WTC11 (cell line): ENCODE data around the gene PCTP. TPM values are rescaled to one million over a fixed set of nuclear protein-coding genes. Genes with fewer than 3 reads are reported as not detected.

Experiments
- ATAC-seq: fragments of 200-7000 bp; cut with Tn5 transposase; 2 replicates; pipeline ENCODE4 v1.10.0; 2021; ENCODE audit warnings: mild to moderate bottlenecking, moderate library complexity
- CTCF ChIA-PET: fragments of 300-600 bp; sonication (Branson Sonifier 250); formaldehyde crosslinking; loops from one replicate; lab custom pipeline; 2021; ENCODE audit warnings: antibody characterized with exemption; lab: Charles Lee
- POLR2A ChIA-PET: fragments of 350-600 bp; sonication (Branson Sonifier 250); formaldehyde crosslinking; loops from one replicate; lab custom pipeline; 2021; ENCODE audit warnings: antibody characterized with exemption; lab: Charles Lee
- DNase-seq: peaks from one replicate; pipeline ENCODE4 v3.0.0; 2021; ENCODE audit warnings: low spot score
- H3K27ac Mint-ChIP-seq: 2 replicates; pipeline ENCODE4 v1.8.0; 2021; ENCODE audit warnings: mixed read lengths
- H3K27me3 Mint-ChIP-seq: 2 replicates; pipeline ENCODE4 v1.8.0; 2021; ENCODE audit warnings: low read depth, mild to moderate bottlenecking, moderate library complexity, mixed read lengths
- H3K36me3 Mint-ChIP-seq: 2 replicates; pipeline ENCODE4 v1.8.0; 2021; ENCODE audit warnings: mixed read lengths
- H3K4me1 Mint-ChIP-seq: 2 replicates; pipeline ENCODE4 v1.8.0; 2022; ENCODE audit warnings: mixed read lengths
- H3K4me3 Mint-ChIP-seq: 2 replicates; pipeline ENCODE4 v1.8.0; 2021; ENCODE audit warnings: mild to moderate bottlenecking, moderate library complexity, mixed read lengths
- H3K9me3 Mint-ChIP-seq: 2 replicates; pipeline ENCODE4 v1.8.0; 2021; ENCODE audit warnings: mixed read lengths
- ATF6 ChIP-seq: sonication (generic); formaldehyde crosslinking; IDR thresholded peaks from 2 replicates; pipeline ENCODE4 v1.8.1; 2023; ENCODE audit warnings: mild to moderate bottlenecking, missing genetic modification reagents
- FOXK1 ChIP-seq: sonication (generic); formaldehyde crosslinking; IDR thresholded peaks from 2 replicates; pipeline ENCODE4 v1.8.0; 2022; ENCODE audit warnings: mild to moderate bottlenecking, moderate library complexity, missing genetic modification reagents
- HMGA2 ChIP-seq: fragments of 250-450 bp; sonication (Bioruptor Pico); IDR thresholded peaks from 2 replicates; pipeline ENCODE4 v1.4.0; 2021; ENCODE audit warnings: mild to moderate bottlenecking, moderate library complexity
- MXD4 ChIP-seq: fragments of 250-450 bp; sonication (Bioruptor Pico); IDR thresholded peaks from 2 replicates; pipeline ENCODE4 v1.8.0; 2021; ENCODE audit warnings: mild to moderate bottlenecking, moderate library complexity, borderline replicate concordance
- NFE2L1 ChIP-seq: sonication (generic); formaldehyde crosslinking; IDR thresholded peaks from 2 replicates; pipeline ENCODE4 v1.8.1; 2023; ENCODE audit warnings: missing genetic modification reagents
- NFYB ChIP-seq: sonication (generic); formaldehyde crosslinking; conservative IDR thresholded peaks from 2 replicates; pipeline ENCODE4 v1.8.0; 2022; ENCODE audit warnings: low read depth, missing genetic modification reagents
- OVOL2 ChIP-seq: fragments of 250-450 bp; sonication (Bioruptor Pico); IDR thresholded peaks from 2 replicates; pipeline ENCODE4 v1.9.0; 2021; ENCODE audit warnings: mild to moderate bottlenecking, borderline replicate concordance
- PREB ChIP-seq: sonication (generic); formaldehyde crosslinking; IDR thresholded peaks from 2 replicates; pipeline ENCODE4 v1.8.1; 2022; ENCODE audit warnings: mild to moderate bottlenecking, missing genetic modification reagents, moderate library complexity, borderline replicate concordance
- TEAD1 ChIP-seq: sonication (generic); formaldehyde crosslinking; IDR thresholded peaks from 2 replicates; pipeline ENCODE4 v1.8.0; 2022; ENCODE audit warnings: mild to moderate bottlenecking, missing genetic modification reagents
- TEAD4 ChIP-seq: sonication (generic); formaldehyde crosslinking; IDR thresholded peaks from 2 replicates; pipeline ENCODE4 v1.8.0; 2022; ENCODE audit warnings: mild to moderate bottlenecking, missing genetic modification reagents
- ZBTB21 ChIP-seq: sonication (generic); formaldehyde crosslinking; IDR thresholded peaks from 2 replicates; pipeline ENCODE4 v1.8.1; 2023; ENCODE audit warnings: mild to moderate bottlenecking, missing genetic modification reagents, borderline replicate concordance
- ZNF121 ChIP-seq: sonication (generic); formaldehyde crosslinking; IDR thresholded peaks from 2 replicates; pipeline ENCODE4 v1.8.0; 2023; ENCODE audit warnings: missing genetic modification reagents
- ZNF423 ChIP-seq: fragments of 250-450 bp; sonication (Bioruptor Pico); IDR thresholded peaks from 2 replicates; pipeline ENCODE4 v2.1.2; 2022; ENCODE audit warnings: mild to moderate bottlenecking, moderate library complexity
- ZNF425 ChIP-seq: fragments of 250-450 bp; sonication (Bioruptor Pico); conservative IDR thresholded peaks from 2 replicates; pipeline ENCODE4 v1.9.0; 2021; ENCODE audit warnings: mild to moderate bottlenecking
- ZNF512 ChIP-seq: sonication (generic); formaldehyde crosslinking; IDR thresholded peaks from 2 replicates; pipeline ENCODE4 v1.8.1; 2022; ENCODE audit warnings: missing genetic modification reagents, borderline replicate concordance
- ZNF671 ChIP-seq: fragments of 250-450 bp; sonication (Bioruptor Pico); IDR thresholded peaks from 2 replicates; pipeline ENCODE4 v1.8.0; 2021; ENCODE audit warnings: mild to moderate bottlenecking
- total RNA-seq: library from RNA; stranded (reverse); gene quantifications from 3 replicates; pipeline ENCODE4 v1.2.3, GENCODE V29; 2021
- TF ChIP-seq, protein P1 (sequence below): sonication (generic); formaldehyde crosslinking; conservative IDR thresholded peaks from 2 replicates; pipeline ENCODE4 v1.8.1; 2023; ENCODE audit warnings: mild to moderate bottlenecking, low read depth, missing genetic modification reagents, moderate library complexity
- TF ChIP-seq, protein P2 (sequence below): fragments of 250-450 bp; sonication (Bioruptor Pico); IDR thresholded peaks from 2 replicates; pipeline ENCODE4 v1.8.0; 2021; ENCODE audit warnings: mild to moderate bottlenecking
- TF ChIP-seq, protein P3 (sequence below): fragments of 250-450 bp; sonication (Bioruptor Pico); IDR thresholded peaks from 2 replicates; pipeline ENCODE4 v1.9.0; 2021; ENCODE audit warnings: mild to moderate bottlenecking
- TF ChIP-seq, protein P4 (sequence below): sonication (generic); formaldehyde crosslinking; IDR thresholded peaks from 2 replicates; pipeline ENCODE4 v1.8.1; 2022; ENCODE audit warnings: low read depth, missing genetic modification reagents, borderline replicate concordance

The PCTP gene
- total RNA-seq, 1 experiment from 2014 or later = 10.3 TPM

DNA sequence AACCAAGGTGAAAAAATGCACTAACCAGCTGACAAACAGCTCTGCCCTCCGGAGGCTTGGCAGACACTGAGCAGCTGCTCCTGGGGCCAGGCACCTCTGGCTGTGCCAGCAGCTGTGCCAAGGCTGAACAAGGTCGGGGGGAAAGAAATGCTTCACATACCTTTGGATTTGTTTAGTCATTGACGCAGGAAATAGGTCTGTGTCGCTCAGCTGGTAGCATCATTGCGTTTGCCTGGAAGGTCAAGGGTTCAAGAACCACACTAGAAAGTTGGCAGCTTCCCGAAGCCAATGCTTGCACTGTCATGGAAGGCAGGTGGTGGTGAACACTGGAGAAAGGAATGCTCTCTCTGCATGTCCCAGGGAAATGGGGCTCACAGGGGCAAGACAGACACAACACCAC, 63.5 kb downstream of the PCTP start:
- ChIA-PET CTCF (no interaction called here), POLR2A (interaction anchor here (0.6 kb wide), 1 partner anchor 246 kb away, joined by 6 read pairs; no protein-coding TSS in a partner anchor)
- H3K4me3 Mint-ChIP-seq = no peak overlapping the region
- ATAC-seq (no peak), DNase-seq (no peak)
- no peak overlapping the region for H3K27ac Mint-ChIP-seq
- TF ChIP-seq MXD4 (CRISPR knock-in tag) (no peak), ZNF423 (CRISPR knock-in tag) (no peak), ZNF671 (no peak), PREB (CRISPR knock-in tag) (no peak), ZNF425 (CRISPR knock-in tag) (no peak), ZBTB21 (CRISPR knock-in tag) (no peak), OVOL2 (no peak), ATF6 (CRISPR knock-in tag) (no peak), TEAD4 (CRISPR knock-in tag) (no peak), NFE2L1 (CRISPR knock-in tag) (no peak), ZNF121 (CRISPR knock-in tag) (no peak), ZNF512 (CRISPR knock-in tag) (no peak), HMGA2 (CRISPR knock-in tag) (no peak), NFYB (no peak), FOXK1 (CRISPR knock-in tag) (no peak), TEAD1 (CRISPR knock-in tag) (no peak)
- TF ChIP-seq, protein P1, sequence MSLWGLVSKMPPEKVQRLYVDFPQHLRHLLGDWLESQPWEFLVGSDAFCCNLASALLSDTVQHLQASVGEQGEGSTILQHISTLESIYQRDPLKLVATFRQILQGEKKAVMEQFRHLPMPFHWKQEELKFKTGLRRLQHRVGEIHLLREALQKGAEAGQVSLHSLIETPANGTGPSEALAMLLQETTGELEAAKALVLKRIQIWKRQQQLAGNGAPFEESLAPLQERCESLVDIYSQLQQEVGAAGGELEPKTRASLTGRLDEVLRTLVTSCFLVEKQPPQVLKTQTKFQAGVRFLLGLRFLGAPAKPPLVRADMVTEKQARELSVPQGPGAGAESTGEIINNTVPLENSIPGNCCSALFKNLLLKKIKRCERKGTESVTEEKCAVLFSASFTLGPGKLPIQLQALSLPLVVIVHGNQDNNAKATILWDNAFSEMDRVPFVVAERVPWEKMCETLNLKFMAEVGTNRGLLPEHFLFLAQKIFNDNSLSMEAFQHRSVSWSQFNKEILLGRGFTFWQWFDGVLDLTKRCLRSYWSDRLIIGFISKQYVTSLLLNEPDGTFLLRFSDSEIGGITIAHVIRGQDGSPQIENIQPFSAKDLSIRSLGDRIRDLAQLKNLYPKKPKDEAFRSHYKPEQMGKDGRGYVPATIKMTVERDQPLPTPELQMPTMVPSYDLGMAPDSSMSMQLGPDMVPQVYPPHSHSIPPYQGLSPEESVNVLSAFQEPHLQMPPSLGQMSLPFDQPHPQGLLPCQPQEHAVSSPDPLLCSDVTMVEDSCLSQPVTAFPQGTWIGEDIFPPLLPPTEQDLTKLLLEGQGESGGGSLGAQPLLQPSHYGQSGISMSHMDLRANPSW (CRISPR knock-in tag) = no peak
- TF ChIP-seq, protein P2, sequence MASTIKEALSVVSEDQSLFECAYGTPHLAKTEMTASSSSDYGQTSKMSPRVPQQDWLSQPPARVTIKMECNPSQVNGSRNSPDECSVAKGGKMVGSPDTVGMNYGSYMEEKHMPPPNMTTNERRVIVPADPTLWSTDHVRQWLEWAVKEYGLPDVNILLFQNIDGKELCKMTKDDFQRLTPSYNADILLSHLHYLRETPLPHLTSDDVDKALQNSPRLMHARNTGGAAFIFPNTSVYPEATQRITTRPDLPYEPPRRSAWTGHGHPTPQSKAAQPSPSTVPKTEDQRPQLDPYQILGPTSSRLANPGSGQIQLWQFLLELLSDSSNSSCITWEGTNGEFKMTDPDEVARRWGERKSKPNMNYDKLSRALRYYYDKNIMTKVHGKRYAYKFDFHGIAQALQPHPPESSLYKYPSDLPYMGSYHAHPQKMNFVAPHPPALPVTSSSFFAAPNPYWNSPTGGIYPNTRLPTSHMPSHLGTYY (CRISPR knock-in tag) = no peak
- TF ChIP-seq, protein P3, sequence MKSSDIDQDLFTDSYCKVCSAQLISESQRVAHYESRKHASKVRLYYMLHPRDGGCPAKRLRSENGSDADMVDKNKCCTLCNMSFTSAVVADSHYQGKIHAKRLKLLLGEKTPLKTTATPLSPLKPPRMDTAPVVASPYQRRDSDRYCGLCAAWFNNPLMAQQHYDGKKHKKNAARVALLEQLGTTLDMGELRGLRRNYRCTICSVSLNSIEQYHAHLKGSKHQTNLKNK (CRISPR knock-in tag) = no peak
- TF ChIP-seq, protein P4, sequence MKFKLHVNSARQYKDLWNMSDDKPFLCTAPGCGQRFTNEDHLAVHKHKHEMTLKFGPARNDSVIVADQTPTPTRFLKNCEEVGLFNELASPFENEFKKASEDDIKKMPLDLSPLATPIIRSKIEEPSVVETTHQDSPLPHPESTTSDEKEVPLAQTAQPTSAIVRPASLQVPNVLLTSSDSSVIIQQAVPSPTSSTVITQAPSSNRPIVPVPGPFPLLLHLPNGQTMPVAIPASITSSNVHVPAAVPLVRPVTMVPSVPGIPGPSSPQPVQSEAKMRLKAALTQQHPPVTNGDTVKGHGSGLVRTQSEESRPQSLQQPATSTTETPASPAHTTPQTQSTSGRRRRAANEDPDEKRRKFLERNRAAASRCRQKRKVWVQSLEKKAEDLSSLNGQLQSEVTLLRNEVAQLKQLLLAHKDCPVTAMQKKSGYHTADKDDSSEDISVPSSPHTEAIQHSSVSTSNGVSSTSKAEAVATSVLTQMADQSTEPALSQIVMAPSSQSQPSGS (CRISPR knock-in tag) = no peak
- no peaks in the 10 kb centered on the region for H3K36me3 Mint-ChIP-seq
- H3K27me3 Mint-ChIP-seq = no peaks in the 10 kb centered on the region
- no peaks in the 10 kb centered on the region for H3K4me1 Mint-ChIP-seq
- H3K9me3 Mint-ChIP-seq = no peaks in the 10 kb centered on the region
